IMR-90 (cell line): ENCODE results near the gene LRIG1. TPM values are rescaled to one million over a fixed set of nuclear protein-coding genes. Genes with fewer than 3 reads are reported as not detected.
A peak's percentile ranks its signal among the peaks of the same experiment; 100 is the strongest.

Experiments
- ATAC-seq: fragments of 200-7000 bp; cut with Tn5 transposase; 2 replicates; pipeline ENCODE4 v1.9.1; 2020; ENCODE audit warnings: low read depth, mild to moderate bottlenecking, moderate library complexity
- BruUV-seq: library from RNA; stranded (reverse); fragments of 400-500 nt; replicated peaks from 2 replicates; lab custom pipeline; 2021; lab: Mats Ljungman, UMichigan
- CTCF ChIA-PET: fragments of 300-600 bp; formaldehyde crosslinking; extraction: SDS; loops from one replicate; lab custom pipeline; 2021; ENCODE audit warnings: antibody characterized with exemption; lab: Yijun Ruan, JAX
- POLR2A ChIA-PET: fragments of 300-600 bp; sonication (Branson Sonifier 250); formaldehyde crosslinking; loops from one replicate; lab custom pipeline; 2022; ENCODE audit warnings: antibody characterized with exemption; ENCODE audit not compliant: unreplicated experiment; lab: Charles Lee
- DNase-seq: peaks from one replicate; pipeline ENCODE4 v3.0.0; 2013
- H2AFZ ChIP-seq: replicated peaks from 2 replicates; pipeline ENCODE3; 2013; ENCODE audit warnings: low read length, mild to moderate bottlenecking; ENCODE audit not compliant: poor library complexity
- H2AK5ac ChIP-seq: 2 replicates; pipeline ENCODE4 v1.6.1; 2013; ENCODE audit warnings: low read depth, low read length, inconsistent platforms
- H2AK9ac ChIP-seq: replicated peaks from 2 replicates; pipeline ENCODE3; 2013; ENCODE audit warnings: mild to moderate bottlenecking, low read depth, low read length, moderate library complexity; ENCODE audit not compliant: poor library complexity
- H2BK120ac ChIP-seq: 2 replicates; pipeline ENCODE4 v1.6.1; 2013; ENCODE audit warnings: low read depth, low read length, inconsistent platforms
- H2BK15ac ChIP-seq: 3 replicates; pipeline ENCODE4 v1.6.1; 2013; ENCODE audit warnings: low read depth, low read length, inconsistent platforms
- H2BK20ac ChIP-seq: 2 replicates; pipeline ENCODE4 v1.6.1; 2013; ENCODE audit warnings: low read depth, mild to moderate bottlenecking, inconsistent platforms, low read length, moderate library complexity
- H2BK5ac ChIP-seq: 2 replicates; pipeline ENCODE4 v1.6.1; 2013; ENCODE audit warnings: mild to moderate bottlenecking, low read depth, low read length, inconsistent platforms; ENCODE audit not compliant: poor library complexity, severe bottlenecking
- H3K14ac ChIP-seq: replicated peaks from 2 replicates; pipeline ENCODE4 v1.6.1; 2013; ENCODE audit warnings: low read depth, low read length, inconsistent platforms
- H3K18ac ChIP-seq: 2 replicates; pipeline ENCODE4 v1.6.1; 2013; ENCODE audit warnings: low read depth, low read length, control low read depth
- H3K23ac ChIP-seq: 2 replicates; pipeline ENCODE4 v1.6.1; 2013; ENCODE audit warnings: low read depth, low read length, inconsistent platforms
- H3K27ac ChIP-seq: 2 replicates; pipeline ENCODE4 v1.5.1; 2013; ENCODE audit warnings: mild to moderate bottlenecking, control low read depth, low read length; ENCODE audit not compliant: insufficient read depth
- H3K27me3 ChIP-seq: 2 replicates; pipeline ENCODE4 v1.6.1; 2013; ENCODE audit warnings: low read length; ENCODE audit not compliant: control insufficient read depth, insufficient read depth
- H3K36me3 ChIP-seq: 2 replicates; pipeline ENCODE4 v1.6.1; 2013; ENCODE audit warnings: low read length, mixed read lengths; ENCODE audit not compliant: control insufficient read depth, insufficient read depth
- H3K4ac ChIP-seq: 2 replicates; pipeline ENCODE4 v1.6.1; 2013; ENCODE audit warnings: low read depth, low read length, inconsistent platforms
- H3K4me1 ChIP-seq: 2 replicates; pipeline ENCODE4 v1.6.1; 2013; ENCODE audit warnings: low read length, mixed read lengths; ENCODE audit not compliant: control insufficient read depth, insufficient read depth
- H3K4me2 ChIP-seq: 2 replicates; pipeline ENCODE4 v1.6.1; 2013; ENCODE audit warnings: low read depth, mild to moderate bottlenecking, control low read depth, low read length, moderate library complexity
- H3K4me3 ChIP-seq: 2 replicates; pipeline ENCODE4 v1.5.1; 2013; ENCODE audit warnings: low read depth, mild to moderate bottlenecking, control low read depth, low read length, moderate library complexity; ENCODE audit not compliant: insufficient read depth
- H3K56ac ChIP-seq: 2 replicates; pipeline ENCODE4 v1.6.1; 2013; ENCODE audit warnings: low read length, inconsistent platforms; ENCODE audit not compliant: insufficient read depth; ENCODE audit errors: extremely low read depth
- H3K79me1 ChIP-seq, 2 experiments: 2 replicates each; pipeline ENCODE4 v1.6.1; 2013; ENCODE audit warnings: low read length in 2 of 2, inconsistent platforms in 1 of 2, low read depth in 1 of 2
- H3K9ac ChIP-seq: 2 replicates; pipeline ENCODE4 v1.6.1; 2013; ENCODE audit warnings: low read depth, low read length, control low read depth
- H3K9me1 ChIP-seq: 2 replicates; pipeline ENCODE4 v1.6.1; 2013; ENCODE audit warnings: low read length, inconsistent platforms; ENCODE audit not compliant: insufficient read depth
- H3K9me3 ChIP-seq: 2 replicates; pipeline ENCODE4 v1.6.1; 2013; ENCODE audit warnings: low read length; ENCODE audit not compliant: control insufficient read depth, insufficient read depth
- H4K20me1 ChIP-seq: 2 replicates; pipeline ENCODE4 v1.6.1; 2013; ENCODE audit warnings: low read length, inconsistent platforms; ENCODE audit not compliant: insufficient read depth
- H4K5ac ChIP-seq: 2 replicates; pipeline ENCODE4 v1.6.1; 2013; ENCODE audit warnings: mild to moderate bottlenecking, low read depth, low read length, control low read depth
- H4K8ac ChIP-seq, 2 experiments: 2 replicates each; pipeline ENCODE4 v1.6.1; 2013; ENCODE audit warnings: low read depth in 2 of 2, low read length in 2 of 2, control low read depth in 1 of 2, inconsistent platforms in 1 of 2
- H4K91ac ChIP-seq: 2 replicates; pipeline ENCODE4 v1.6.1; 2013; ENCODE audit warnings: low read depth, low read length, inconsistent platforms; ENCODE audit not compliant: insufficient read depth
- BHLHE40 ChIP-seq: fragments of 150-350 bp; IDR thresholded peaks from 2 replicates; pipeline ENCODE4 v1.6.1; 2016; ENCODE audit warnings: mild to moderate bottlenecking, low read depth, low read length
- ELK1 ChIP-seq: fragments of 150-350 bp; IDR thresholded peaks from 2 replicates; pipeline ENCODE4 v1.6.1; 2016; ENCODE audit warnings: low read depth, mild to moderate bottlenecking, low read length, moderate library complexity, borderline replicate concordance
- WGBS, 2 experiments: methylation state at CpG; one replicate each; pipeline versions ENCODE4 v1.1.5 to v1.1.7; 2013; ENCODE audit warnings: missing lambda C conversion rate in 2 of 2; ENCODE audit not compliant: insufficient read length in 1 of 2; ENCODE audit errors: extremely low coverage in 2 of 2; 5-methylcytosine and 5-hydroxymethylcytosine counted together
- dilution Hi-C: fragments of 300-500 bp; cut with HindIII; formaldehyde crosslinking; loops from one replicate; pipeline ENCODE4 v1.14.3; 2018; ENCODE audit warnings: low sequenced_read_pairs; ENCODE audit not compliant: unreplicated experiment
- in situ Hi-C: fragments of 300-500 bp; cut with MboI; formaldehyde crosslinking; loops from 3 replicates; pipeline ENCODE4 v1.14.3; 2019; ENCODE audit warnings: low sequenced_read_pairs, inconsistent platforms, mixed read lengths
- intact Hi-C: fragments of 100-400 bp; cut with micrococcal nuclease; formaldehyde crosslinking; loops from 2 replicates; pipeline ENCODE4 v1.10.0; 2022
- polyA plus RNA-seq, 3 experiments: library from polyadenylated mRNA; depleted of rRNA; stranded (reverse); fragments of >200 nt; gene quantifications; 2 replicates each; pipeline ENCODE4 v1.2.3, GENCODE V29; 2012; ENCODE audit warnings: low replicate concordance in 1 of 3
- total RNA-seq: library from RNA; depleted of rRNA; stranded (reverse); fragments of >200 nt; gene quantifications from 2 replicates; pipeline ENCODE4 v1.2.3, GENCODE V29; 2012

LRIG1 gene
- total and polyA plus RNA-seq, 2 of the 4 experiments (the other 2 are of a cell fraction): 62.8 to 87.8 TPM

DNA sequence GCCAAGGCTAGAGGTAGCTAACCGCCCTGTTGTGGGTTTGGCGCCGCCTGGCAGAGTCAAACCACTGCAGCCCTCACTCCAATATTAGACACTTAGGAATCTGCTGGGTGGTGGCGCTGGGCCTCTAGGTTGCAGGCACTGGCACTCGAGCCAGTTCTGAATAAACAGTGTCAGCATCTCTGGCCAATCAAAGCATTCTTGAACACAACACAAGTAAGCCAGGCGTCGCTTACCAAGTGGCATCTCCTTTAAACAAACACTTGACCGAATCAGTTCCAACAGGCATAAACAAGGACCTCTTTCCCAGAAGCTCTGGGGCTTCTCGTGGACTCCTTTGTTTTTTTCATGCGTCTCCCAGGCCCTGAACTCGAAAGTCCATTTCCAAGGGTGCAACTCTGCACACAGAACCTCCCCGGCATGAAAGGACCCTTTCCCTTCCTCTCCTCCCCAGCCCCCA is 82.3 kb downstream of the LRIG1 start:
- Histone ChIP-seq H2AK9ac (peak overlapping the region; percentile 44), H4K5ac (no peak overlapping the region; the same call in 1 of the 2 replicates), H3K56ac (no peak overlapping the region), H3K36me3 (peaks cover 17% of the 10 kb centered on the region), H3K14ac (peak overlapping the region; percentile 1; the same call in 1 of the 2 replicates), H2BK5ac (no peak overlapping the region), H2BK120ac (peak overlapping the region; percentile 56), H3K4me3 (no peak overlapping the region), H3K4me2 (peak overlapping the region; percentile 0; the same call in 1 of the 2 replicates), H3K79me1 (peaks cover 23 to 52% of the 10 kb centered on the region in 2 experiments), H3K4ac (peak overlapping the region; percentile 29; the same call in 1 of the 2 replicates), H3K9ac (no peak overlapping the region), H3K27me3 (no peaks in the 10 kb centered on the region), H3K27ac (peak overlapping the region; percentile 25; the same call in 1 of the 2 replicates), H4K8ac (peak overlapping the region in 1 of 2 experiments; percentile 28; a peak in 1 of 4 replicates), H3K23ac (0 out of 2 replicates have a peak overlapping the region, but pooled peaks have one; percentile 38), H2BK15ac (no peak overlapping the region), H2AFZ (peak overlapping the region; percentile 46), H3K18ac (peak overlapping the region; percentile 75), H3K9me1 (peaks cover 1% of the 10 kb centered on the region), H4K91ac (peak overlapping the region; percentile 0; the same call in 1 of the 2 replicates), H4K20me1 (peaks cover 1% of the 10 kb centered on the region), H2AK5ac (no peak overlapping the region), H3K4me1 (peaks cover 19% of the 10 kb centered on the region), H2BK20ac (no peak overlapping the region), H3K9me3 (peaks cover 5% of the 10 kb centered on the region; the same call in 1 of the 2 replicates)
- dilution Hi-C loops (no loop called here), intact Hi-C loops (loop anchor here (10.0 kb wide), 1 partner anchor 176 kb away; no protein-coding TSS in a partner anchor), in situ Hi-C loops (loop anchor here (10.0 kb wide), 1 partner anchor 176 kb away; no protein-coding TSS in a partner anchor)
- TF ChIP-seq BHLHE40: no peak
- TF ChIP-seq ELK1: no peak
- WGBS, 2 experiments: 38% methylated on average over 6 of the region's 12 CpGs; no CpG with 5 or more reads in 1 of the 2 experiments
- CTCF ChIA-PET: interaction anchor here (0.9 to 2.1 kb wide), 2 partner anchors 10 to 11 kb away, joined by 3 to 13 read pairs; no protein-coding TSS in a partner anchor
- BruUV-seq: no TSS peak
- ATAC-seq (peak; percentile 51), DNase-seq (no peak)
- POLR2A ChIA-PET: interaction anchor here (0.6 kb wide), 1 partner anchor 300 kb away, joined by 3 read pairs; no protein-coding TSS in a partner anchor
